GM19023 (cell line): ENCODE measurements around the gene FLNB.

Experiments
- ATAC-seq: cut with Tn5 transposase; IDR thresholded peaks from one replicate; pipeline ENCODE4 v1.9.1; 2021; ENCODE audit warnings: mild to moderate bottlenecking, moderate library complexity; ENCODE audit not compliant: unreplicated experiment

FLNB gene

DNA sequence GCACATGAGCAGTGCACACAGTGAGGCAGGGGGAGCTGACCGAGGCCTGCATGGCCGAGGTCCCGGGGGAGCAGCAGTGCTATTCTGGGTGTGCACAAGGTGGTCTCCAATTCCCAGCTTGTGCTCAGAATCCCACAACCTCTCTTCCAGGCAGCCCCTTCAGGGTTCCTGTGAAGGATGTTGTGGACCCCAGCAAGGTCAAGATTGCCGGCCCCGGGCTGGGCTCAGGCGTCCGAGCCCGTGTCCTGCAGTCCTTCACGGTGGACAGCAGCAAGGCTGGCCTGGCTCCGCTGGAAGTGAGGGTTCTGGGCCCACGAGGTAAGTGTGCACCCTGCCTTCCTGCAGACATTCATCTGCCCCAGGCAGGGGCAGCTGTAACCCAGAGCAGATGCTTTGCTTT is 122.4 kb downstream of the FLNB start:
- no peak for ATAC-seq

DNA sequence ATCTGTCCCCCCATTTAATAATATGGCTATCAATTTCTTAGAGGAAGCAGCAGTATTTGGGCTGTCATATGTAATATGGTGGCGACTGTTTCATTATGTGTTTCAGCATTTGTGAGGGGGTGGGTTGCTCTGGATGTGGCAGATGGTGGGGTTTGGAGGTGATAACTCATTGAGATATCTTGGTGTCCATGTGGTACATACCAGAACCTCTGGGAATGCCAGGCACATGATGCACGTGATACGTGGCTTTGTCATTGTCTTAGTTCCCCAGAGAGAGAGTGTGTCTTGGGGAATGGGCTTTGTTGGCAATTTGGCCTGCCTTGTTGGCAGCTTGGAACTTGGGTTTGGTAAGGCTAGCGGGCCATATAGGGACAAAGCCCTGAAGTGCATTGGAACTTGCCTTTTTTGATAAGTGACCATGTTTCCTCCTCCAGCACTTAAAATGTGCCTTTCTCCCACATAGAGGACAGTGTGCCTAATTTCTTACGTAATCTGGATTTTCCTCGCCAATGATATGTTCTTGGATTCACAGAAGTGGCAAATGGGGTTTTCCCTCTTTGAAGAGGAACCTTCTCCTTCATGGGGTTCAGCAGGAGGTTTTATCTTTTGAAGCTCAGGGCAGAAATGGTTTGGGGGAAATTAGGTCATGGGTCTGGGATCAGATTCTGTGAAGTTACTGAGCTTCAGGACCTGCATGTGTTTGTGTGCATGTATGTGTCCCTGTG is 123.0 kb downstream of the FLNB start:
- no peak for ATAC-seq

DNA sequence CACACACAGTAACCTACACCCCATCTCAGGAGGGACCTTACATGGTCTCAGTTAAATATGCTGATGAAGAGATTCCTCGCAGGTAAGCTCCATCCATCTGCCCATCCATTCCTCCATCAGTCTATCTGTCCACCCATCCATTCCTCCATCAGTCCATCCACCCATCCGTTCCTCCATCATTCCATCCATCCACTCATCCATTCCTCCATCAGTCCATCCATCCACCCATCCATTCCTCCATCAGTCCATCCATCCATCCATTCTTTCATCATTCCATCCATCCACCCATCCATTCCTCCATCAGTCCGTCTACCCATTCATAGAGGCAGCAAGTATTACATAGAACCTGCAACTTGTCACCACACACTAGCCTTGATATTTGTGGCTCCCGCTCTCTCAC is 124.6 kb downstream of the FLNB start:
- no peak for ATAC-seq

DNA sequence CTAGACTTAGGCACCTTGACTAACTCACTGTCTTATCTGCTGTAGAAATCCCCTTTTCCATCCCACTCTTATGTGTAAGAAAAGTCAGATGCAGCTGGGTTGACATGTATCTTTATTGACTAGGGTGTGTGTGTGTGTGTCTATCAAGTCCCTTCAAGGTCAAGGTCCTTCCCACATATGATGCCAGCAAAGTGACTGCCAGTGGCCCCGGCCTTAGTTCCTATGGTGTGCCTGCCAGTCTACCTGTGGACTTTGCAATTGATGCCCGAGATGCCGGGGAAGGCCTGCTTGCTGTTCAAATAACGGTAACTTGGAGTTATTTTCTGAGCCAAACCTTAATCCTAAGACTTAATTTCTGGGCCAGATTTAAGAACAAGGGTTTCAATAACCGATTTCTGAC is 126.2 kb downstream of the FLNB start:
- ATAC-seq: no peak

DNA sequence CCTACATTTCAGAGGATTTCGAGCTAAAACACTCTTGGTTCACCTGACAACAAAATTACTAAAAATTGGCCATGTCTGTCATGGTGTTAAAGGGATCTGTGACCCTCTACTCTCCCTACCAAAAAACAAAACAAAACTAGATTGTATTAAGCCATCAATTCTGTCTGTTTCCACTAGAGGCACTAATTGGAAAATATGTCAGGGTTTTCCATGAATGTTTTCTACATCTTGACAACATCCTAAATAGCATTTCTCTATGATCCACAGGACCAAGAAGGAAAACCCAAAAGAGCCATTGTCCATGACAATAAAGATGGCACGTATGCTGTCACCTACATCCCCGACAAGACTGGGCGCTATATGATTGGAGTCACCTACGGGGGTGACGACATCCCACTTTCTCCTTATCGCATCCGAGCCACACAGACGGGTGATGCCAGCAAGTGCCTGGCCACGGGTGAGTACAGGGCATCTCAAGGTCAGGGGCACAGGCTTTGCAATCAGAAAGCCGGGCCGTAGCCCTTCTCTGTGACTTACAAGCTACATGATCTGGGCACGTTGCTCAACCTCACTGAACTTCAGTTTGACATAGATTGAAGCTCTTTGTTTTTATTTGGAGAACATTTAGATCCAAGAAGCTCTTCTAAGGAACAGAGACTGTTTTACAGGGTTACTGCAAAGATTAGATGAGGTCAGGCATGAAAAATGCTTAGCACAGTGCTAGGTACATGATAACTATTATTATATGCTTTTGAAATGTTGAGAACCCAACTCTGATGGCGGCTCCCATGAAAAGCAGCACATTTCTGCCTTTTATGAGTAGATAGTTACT is 127.7 kb downstream of the FLNB start:
- no peak for ATAC-seq

DNA sequence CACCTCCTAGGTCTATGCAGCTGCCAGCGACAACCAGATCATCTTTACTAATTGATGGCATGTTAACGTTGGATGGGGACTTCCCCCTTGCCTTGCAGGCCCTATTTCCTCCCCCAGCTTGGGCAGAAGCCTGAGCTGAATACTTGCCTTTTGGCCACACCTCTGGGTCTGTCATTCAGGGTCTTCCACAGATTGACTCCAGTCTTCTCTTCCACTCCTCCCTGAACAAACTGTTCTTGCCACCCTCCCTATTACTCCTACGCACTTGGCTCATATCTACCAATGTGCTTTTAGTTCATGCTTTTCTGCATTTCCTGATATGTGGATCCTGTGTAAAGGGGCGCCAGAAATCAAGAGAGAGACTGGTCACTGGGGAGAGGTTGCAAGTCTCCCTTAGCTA is 129.1 kb downstream of the FLNB start:
- ATAC-seq: no peak

DNA sequence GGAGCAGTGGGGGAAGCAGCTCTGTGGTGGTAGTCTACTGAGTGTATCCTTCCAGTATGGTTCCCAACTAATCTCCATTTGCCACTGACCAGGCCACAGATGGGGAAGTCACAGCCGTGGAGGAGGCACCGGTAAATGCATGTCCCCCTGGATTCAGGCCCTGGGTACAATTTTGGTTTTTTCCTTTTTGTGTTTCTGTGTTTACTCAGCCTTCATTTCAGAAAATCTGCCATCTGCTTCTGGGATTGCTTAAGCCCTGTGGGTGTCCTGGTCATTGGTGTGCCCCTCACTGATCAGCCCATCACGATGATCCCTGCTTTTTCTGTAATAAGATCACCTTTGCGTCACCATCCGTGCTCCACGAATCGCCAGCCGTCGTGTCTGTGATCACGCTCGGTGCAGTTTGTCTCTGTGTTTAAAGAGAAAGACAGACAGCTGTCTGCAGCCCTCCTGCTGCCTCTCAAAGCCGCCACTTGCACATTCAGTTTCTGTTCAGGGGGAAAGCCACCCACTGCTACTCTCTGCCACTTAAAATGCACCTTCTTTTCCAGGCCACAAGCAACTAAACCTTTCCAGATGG is 133.6 kb downstream of the FLNB start:
- ATAC-seq: no peak

DNA sequence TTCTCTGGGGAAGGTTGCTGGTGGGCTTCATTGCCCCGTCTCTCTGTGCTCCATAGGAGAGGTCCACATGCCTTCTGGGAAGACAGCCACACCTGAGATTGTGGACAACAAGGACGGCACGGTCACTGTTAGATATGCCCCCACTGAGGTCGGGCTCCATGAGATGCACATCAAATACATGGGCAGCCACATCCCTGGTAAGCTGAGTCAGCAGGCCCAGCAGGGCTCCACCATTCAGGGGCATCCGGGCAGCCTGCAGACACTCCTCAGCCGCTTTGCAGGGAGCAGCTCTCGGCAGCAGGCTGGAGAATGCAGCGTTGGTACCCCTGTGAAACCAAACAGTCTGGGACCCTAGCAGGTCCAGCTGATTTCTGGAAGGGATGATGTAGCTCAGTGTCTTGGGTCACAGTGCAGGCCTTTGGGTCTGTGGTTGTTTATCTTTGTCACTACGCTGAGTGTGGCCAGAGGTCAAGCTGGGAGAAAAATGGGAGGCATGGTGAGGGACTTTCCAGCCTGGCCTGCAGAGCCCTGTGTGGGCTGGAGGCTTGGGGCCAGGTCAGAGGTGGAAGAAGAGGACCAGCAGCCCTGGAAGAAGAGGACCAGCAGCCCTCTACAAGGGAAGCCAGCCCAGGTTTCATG is 135.3 kb downstream of the FLNB start:
- no peak for ATAC-seq

DNA sequence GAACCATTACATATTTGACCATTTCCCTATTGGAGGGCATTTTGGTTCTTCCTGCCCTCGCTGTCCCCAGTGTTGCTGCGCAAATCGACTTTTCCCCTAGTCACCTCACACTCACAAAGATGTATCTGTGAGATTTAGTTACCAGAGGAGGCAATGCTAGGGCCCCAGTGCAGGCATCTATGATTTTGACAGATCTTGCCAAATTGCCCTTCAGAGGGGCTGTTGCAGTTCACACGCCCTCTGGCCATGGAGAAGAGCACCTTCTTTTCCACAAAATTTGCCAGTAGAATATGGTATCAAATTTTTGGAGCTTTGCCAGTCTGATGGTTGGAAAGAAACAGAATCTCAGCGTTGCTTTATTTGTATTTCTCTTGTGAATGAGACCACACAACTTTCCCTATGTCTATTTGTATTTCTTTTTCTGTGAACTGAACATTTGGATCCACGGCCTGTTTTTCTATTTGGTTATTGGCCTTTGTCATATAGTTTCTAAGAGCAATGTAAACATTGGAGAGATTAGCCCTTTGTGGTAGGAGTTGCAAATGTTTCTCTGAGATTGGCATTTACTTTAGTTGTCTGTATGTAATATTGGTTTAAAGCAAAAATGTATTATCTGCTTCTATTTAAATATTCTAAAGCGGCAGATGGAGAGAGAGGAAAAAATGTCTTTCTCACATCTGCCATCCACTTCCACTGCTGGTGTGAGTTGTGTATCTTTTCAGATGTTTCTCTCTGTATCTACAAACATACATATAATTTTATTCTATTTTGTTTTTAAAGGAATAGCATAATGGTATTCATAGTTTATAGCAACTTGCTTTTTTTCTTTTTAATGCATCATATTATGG is 136.5 kb downstream of the FLNB start:
- no peak for ATAC-seq

DNA sequence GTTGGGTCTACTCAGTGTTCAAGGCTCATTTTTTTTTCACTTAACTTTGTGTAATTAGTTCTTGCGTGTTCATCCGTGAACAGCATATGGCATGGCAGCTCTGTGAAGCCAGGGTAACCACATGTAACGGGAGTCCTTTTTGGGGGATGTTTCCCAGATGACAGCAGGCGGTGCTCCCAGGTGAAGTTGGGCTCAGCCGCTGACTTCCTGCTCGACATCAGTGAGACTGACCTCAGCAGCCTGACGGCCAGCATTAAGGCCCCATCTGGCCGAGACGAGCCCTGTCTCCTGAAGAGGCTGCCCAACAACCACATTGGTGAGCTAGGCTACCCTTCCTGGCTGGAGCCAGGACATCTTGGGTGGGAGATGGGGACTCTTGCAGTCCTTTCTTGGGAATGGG is 139.8 kb downstream of the FLNB start:
- ATAC-seq: no peak

DNA sequence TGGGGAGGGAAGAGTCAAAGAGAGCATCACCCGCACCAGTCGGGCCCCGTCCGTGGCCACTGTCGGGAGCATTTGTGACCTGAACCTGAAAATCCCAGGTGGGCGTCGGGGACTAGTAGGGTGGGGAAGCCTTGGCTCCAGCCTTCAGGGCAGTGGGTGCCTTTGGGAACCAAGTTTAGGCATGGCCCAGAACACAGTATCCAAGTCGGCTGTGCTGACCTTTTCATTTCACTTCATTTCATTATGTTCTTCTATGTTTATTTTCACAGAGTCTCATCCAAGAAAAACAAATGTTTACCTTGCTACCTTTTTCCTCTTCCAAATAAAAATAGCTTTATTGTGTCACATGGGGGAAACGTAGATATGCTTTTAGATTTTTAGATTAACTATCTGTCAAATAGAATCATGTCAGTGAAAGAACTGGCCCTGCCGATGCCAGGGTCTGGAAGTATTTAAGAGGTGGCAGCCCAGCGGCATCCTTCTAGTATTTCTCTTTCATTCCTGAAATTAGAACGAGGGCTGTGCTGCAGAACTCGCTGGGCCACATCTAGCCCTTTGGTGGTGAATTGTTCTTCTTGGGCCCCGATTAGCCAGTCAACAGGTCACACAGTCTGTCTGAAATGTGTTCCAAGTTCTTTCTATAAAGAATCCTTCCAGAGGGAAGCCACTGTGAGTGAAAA is 142.0 kb downstream of the FLNB start:
- ATAC-seq: no peak

DNA sequence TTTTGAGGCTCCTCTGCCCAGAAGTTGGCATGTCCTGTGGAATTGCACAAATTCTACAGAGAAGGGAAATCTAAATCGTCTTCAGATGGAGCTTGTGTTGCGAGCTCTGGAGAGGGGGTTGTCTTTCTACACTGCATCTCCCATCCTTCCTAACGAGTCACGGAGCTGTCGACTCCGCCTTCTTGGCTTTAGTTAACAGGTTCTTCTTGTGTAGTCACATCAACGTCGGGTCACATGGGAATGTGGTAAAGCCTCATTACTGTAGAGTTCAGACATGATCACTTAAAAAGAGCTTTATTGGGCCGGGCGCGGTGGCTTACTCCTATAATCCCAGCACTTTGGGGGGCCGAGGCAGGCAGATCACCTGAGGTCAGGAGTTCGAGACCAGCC is 142.6 kb downstream of the FLNB start:
- ATAC-seq: no peak

DNA sequence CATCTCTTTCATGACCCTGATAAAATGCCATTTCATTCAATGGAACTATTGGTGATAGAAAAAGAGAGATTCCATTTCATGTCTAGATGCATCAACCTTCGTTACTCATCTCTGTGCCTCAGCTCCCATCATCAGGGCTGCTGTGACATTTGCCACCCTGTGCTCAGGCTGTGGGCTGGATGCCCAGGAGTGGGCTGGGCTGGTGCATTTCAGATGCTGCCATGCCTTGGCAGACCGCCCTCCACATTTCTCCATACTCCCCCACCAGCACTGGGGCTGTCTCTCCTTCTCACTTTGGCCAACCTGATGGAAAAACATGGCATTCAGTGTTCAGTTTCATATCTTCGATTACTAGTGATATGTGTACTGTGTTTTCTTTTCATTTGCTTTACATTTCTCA is 143.4 kb downstream of the FLNB start:
- ATAC-seq: no peak

DNA sequence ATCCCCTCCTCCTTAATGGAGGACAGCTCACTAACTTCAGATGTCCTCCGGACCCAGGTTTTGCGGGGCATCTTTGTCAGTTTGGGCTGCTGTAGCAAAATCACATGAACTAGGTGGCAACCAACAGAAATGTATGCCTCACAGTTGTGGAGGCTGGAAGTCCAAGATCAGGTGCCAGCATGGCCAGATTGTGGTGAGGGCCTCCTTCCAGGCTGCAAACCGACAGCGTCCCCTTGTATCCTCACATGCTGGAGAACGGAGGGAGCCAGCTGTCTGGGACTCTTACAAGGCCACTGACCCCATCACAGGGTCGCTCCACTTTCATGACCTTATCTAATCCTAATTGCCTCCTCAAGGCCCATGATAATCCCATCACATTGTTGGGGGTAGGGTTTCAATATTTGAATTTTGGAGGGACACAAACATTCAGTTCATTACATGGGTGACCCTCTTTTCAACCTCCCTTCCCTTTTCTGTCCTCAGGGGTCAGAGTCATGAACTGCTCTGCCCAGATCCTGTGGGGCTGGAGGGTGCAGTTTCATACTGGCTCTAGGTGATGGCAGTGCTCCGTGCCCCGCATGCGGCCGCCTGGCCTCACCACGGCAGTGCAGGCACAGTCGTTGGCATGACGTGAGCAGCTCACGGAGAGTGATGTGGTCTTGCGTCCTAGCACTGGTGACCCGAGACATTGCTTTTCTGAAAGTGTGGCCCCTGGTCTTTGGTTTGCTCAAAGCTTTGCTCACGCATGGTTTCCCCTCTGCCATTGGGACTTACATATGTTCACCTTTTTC is 144.2 kb downstream of the FLNB start:
- ATAC-seq: no peak

DNA sequence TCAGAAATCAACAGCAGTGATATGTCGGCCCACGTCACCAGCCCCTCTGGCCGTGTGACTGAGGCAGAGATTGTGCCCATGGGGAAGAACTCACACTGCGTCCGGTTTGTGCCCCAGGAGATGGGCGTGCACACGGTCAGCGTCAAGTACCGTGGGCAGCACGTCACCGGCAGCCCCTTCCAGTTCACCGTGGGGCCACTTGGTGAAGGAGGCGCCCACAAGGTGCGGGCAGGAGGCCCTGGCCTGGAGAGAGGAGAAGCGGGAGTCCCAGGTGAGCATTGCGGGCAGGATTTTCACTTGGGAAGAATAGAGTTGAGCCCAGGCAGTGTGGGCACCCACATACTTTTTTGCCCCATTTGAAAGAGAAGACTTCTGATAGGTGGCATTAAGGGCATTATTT is 145.1 kb downstream of the FLNB start:
- ATAC-seq: no peak

DNA sequence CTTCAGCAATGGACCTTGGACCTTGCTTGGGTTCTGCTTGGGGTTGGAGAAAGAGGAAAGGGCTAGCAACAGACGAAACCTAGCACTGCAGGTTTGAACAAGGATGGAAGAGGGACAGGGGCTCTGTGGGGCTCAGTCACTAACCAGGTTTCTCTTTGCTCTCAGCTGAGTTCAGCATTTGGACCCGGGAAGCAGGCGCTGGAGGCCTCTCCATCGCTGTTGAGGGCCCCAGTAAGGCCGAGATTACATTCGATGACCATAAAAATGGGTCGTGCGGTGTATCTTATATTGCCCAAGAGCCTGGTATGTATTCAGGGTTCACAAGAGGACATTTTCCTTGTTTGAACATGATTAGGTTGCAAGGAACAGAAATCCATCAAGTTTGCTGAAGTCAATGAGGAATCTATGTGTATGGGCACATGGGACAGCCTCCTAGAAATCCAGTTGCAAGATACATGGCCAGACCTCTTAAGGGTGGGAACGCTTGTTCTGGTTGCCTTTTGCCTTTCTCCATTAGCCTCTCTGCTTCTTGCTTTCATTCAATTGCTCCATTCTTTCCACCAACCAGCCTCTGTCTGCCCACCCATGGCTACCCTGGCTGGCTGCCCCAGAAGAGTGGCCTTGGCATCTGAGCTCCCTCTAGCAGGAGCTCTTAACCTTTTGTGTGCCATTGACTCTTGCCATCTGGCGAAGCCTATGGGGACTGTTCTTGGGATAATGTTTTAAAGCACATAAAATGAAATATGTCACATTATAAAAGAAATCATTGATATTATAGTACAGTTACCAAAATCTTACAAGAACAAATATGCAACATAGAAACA is 146.6 kb downstream of the FLNB start:
- ATAC-seq: no peak

DNA sequence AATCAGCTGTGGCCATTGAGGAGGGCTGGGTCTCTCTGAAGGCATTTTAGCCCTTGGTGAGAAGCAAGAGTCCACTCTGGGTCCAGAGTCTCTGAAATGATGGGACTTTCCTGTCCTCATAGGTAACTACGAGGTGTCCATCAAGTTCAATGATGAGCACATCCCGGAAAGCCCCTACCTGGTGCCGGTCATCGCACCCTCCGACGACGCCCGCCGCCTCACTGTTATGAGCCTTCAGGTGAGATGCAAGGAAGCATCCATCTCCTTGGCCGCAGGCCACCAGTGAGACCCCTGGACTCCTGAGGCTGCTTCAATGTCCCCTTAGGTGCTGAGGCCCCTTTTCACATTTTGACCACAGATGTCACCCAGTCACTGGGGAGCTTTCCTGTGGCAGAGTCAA is 147.6 kb downstream of the FLNB start:
- ATAC-seq: no peak

DNA sequence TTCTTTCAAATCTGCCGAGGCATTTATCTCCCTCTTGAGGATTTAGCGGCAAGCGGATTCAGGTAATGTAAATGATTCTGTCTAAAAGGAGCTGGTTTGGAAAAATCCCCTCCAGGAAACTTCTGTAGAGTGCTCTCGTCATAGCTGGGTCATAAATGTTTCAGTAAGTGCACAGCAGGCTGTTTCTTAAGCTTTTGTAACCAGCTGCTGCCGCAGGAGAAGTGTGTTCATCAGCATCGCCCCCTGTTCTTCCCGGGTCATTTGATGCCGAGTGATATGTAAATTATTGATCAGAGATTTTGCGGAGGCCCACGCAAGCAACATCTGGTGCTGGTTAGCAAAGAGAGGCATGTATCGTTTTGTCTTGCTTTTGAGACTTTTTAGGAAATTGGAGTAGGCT is 149.5 kb downstream of the FLNB start:
- no peak for ATAC-seq
